Breast epithelium (tissue), 3 donors: Measurements from ENCODE around the gene NYNRIN.
A peak's percentile ranks its signal among the peaks of the same experiment; 100 is the strongest.

Source experiments
- POLR2A ChIP-seq: fragments of 450-650 bp; IDR thresholded peaks from one replicate; pipeline ENCODE4 v1.6.1; 2016; ENCODE audit warnings: antibody characterized with exemption, mild to moderate bottlenecking, moderate library complexity
- POLR2AphosphoS5 ChIP-seq, 3 donors: sonication (generic); formaldehyde crosslinking; IDR thresholded peaks; one replicate each; pipeline ENCODE4 v1.6.1; 2017; ENCODE audit warnings: antibody characterized with exemption in 3 of 3
- TF ChIP-seq, protein P1 (sequence below), 3 donors: fragments of 450-650 bp; IDR thresholded peaks; one replicate each; pipeline ENCODE4 v1.5.1; 2016 to 2017; ENCODE audit warnings: antibody characterized with exemption in 3 of 3, mild to moderate bottlenecking in 3 of 3, moderate library complexity in 3 of 3

DNA sequence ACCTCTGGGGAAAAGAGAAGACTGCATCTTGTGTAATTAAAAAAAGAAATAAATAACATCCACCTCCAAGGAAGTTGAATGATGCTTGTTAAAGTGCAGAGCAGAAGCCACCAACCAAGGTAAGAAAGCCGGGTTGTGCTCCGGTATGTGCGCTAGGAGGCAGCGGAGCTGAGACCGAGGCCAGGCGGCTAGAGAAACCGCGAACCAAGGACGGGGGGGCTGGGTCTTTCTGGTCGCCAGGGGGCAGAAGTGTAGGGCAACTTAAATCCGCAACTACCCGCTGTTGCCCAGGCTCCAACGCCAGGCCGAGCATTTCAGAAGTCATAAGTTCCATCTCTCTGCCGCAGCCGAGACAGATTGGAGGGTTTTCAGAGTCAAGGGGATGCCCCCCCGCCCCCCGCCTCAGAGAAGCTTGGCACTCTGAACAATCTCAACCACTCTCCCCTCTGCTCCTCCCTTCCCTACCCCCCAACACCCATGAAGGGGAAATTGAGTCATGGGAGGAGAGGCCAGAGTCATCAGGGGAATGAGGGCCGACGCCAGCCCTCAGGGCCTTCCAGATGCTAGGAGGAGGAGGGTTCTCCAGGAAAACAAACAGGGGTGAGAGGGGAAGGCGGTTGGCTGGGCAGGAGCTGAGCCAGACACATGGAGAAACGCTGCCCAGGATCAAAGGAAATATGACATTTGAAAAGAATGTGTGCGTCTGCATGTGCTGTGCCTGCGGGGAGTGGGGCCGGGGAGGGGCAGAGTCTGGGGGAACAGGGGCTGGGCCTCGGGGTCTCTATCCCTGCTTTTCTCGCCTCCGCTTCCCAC, 33.0 kb upstream of the NYNRIN start:
- TF ChIP-seq, protein P1, sequence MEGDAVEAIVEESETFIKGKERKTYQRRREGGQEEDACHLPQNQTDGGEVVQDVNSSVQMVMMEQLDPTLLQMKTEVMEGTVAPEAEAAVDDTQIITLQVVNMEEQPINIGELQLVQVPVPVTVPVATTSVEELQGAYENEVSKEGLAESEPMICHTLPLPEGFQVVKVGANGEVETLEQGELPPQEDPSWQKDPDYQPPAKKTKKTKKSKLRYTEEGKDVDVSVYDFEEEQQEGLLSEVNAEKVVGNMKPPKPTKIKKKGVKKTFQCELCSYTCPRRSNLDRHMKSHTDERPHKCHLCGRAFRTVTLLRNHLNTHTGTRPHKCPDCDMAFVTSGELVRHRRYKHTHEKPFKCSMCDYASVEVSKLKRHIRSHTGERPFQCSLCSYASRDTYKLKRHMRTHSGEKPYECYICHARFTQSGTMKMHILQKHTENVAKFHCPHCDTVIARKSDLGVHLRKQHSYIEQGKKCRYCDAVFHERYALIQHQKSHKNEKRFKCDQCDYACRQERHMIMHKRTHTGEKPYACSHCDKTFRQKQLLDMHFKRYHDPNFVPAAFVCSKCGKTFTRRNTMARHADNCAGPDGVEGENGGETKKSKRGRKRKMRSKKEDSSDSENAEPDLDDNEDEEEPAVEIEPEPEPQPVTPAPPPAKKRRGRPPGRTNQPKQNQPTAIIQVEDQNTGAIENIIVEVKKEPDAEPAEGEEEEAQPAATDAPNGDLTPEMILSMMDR (IDR thresholded peaks at IDR 0.05): peak; percentile 76 to 94 (median 89)
- TF ChIP-seq POLR2A: no peak
- peak in 2 of 3 donors; percentile 44 to 48 for TF ChIP-seq POLR2AphosphoS5 (IDR thresholded peaks at IDR 0.05)
